ENCODE data around the gene FBXO22.
"Not testable (repeated sequence)": the region's sequence is repeated elsewhere in the genome, so short reads cannot be mapped to it uniquely, and the experiment has no call there.

Gene FBXO22

DNA sequence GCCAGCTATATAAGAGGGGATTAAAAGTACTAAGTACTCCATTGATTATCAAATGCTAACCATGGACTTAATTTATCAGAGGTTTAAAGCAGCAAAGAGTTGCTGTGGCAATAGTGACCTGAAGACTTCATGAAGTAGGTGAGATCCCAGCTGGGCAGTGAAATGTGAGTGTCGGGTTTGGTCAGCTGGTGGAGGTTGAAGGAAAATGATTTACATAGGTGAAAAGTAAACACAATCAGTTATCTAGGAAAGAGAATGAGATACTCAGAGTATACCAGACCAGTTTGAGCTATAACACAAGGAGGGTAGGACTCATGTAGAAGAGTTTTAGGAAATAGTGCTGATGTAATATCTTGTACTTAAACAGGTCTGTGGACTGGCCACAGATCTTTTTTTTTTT, 16.5 kb upstream of the FBXO22 start:
- no peak for TF ChIP-seq CTCF (IDR thresholded peaks at IDR 0.05; ENCODE audit: borderline replicate concordance, control extremely low read depth, extremely low read depth, insufficient read depth, missing control alignments)
- in situ Hi-C loops (cut with MboI; ENCODE audit: low sequenced_read_pairs, unreplicated experiment) = no loop called here
- no peak for DNase-seq (ENCODE audit: low spot score)

GRCh38 chr15:75891895-75892294, 11.8 kb upstream of the FBXO22 start:
- in situ Hi-C loops (cut with MboI; ENCODE audit: low sequenced_read_pairs, unreplicated experiment) = no loop called here
- no peak for TF ChIP-seq CTCF (IDR thresholded peaks at IDR 0.05; ENCODE audit: borderline replicate concordance, control extremely low read depth, extremely low read depth, insufficient read depth, missing control alignments)
- no peak for DNase-seq (ENCODE audit: low spot score)

DNA sequence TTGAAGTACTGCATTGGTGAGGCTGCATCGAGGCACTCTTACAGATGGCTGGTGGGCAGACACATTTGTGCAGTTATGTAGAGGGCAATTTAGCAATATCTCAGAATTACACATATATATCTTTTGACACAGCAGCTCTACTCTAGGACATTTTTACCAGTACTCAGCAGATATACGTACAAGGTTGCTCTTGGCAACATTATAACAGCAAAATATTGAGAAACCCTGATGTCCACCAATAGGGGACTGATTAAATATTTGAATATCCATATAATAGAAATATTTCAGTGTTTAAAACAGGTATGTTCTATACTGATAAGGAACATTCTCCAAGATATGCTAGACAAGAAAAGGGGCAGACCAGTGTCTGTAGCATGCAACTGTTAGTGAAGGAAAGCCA, 7.9 kb upstream of the FBXO22 start:
- in situ Hi-C loops (cut with MboI; ENCODE audit: low sequenced_read_pairs, unreplicated experiment) = no loop called here
- TF ChIP-seq CTCF (IDR thresholded peaks at IDR 0.05; ENCODE audit: borderline replicate concordance, control extremely low read depth, extremely low read depth, insufficient read depth, missing control alignments) = no peak
- no peak for DNase-seq (ENCODE audit: low spot score)

GRCh38 chr15:75900577-75900976, 3.1 kb upstream of the FBXO22 start:
- in situ Hi-C loops (cut with MboI; ENCODE audit: low sequenced_read_pairs, unreplicated experiment) = no loop called here
- no peak for DNase-seq (ENCODE audit: low spot score)

DNA sequence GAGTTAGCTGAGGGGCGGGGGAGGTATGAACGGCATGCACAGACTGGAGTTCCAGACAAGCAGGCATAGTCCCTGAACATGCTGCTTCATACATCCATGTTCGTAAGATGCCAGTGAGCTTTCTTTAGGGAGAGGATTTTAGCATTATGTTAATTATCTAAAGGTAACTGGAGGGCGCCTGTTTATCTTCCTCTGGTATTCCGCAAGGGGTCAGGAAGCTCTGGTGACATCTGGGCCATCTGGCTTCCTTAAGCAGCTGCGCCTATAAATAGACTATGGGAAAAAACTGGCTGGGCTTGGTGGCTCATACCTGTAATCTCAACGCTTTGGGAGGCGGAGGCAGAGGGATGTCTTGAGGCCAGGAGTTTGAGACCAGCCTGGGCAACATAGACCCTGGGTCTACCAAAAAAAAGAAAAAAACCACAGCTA, 1.5 kb upstream of the FBXO22 start:
- no peak for TF ChIP-seq CTCF (IDR thresholded peaks at IDR 0.05; ENCODE audit: borderline replicate concordance, control extremely low read depth, extremely low read depth, insufficient read depth, missing control alignments)
- in situ Hi-C loops (cut with MboI; ENCODE audit: low sequenced_read_pairs, unreplicated experiment) = no loop called here
- no peak for DNase-seq (ENCODE audit: low spot score)

More at GRCh38 chr15:75900577-75900976, 3.1 kb upstream of the FBXO22 start:
- TF ChIP-seq CTCF (IDR thresholded peaks at IDR 0.05; ENCODE audit: borderline replicate concordance, control extremely low read depth, extremely low read depth, insufficient read depth, missing control alignments) = no peak

DNA sequence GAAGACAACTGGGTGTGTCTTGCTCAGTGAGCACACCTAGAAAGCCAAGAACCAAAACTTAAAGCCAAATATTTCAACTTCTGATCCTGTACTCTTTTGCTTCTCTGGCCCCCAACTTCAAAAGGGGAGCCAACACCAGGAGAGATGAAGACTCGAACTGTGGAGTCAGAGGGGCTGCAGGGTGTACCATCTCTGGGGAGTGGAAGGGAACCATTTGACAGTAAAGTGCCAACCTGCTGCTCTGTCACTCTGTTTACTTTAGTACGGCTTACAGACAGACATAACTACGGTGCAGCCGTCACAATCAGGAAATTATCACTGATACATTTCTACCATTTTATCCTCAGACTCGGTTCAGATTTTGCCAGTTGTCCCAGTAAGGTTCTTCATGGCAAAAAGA, 1.6 kb downstream of the FBXO22 start:
- in situ Hi-C loops (cut with MboI; ENCODE audit: low sequenced_read_pairs, unreplicated experiment) = no loop called here
- DNase-seq (ENCODE audit: low spot score) = no peak
- TF ChIP-seq CTCF (IDR thresholded peaks at IDR 0.05; ENCODE audit: borderline replicate concordance, control extremely low read depth, extremely low read depth, insufficient read depth, missing control alignments) = no peak

DNA sequence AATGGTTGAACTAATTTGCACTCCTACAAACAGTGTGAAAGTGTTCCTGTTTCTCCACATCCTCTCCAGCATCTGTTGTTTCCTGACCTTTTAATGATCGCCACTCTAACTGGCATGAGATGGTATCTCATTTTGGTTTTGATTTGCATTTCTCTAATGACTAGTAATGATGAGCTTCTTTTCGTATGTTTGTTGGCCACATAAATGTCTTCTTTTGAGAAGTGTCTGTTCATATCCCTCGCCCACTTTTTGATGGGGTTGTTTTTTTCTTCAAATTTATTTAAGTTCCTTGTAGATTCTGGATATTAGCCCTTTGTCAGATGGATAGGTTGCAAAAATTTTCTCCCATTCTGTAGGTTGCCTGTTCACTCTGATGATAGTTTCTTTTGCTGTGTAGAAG, 6.7 kb downstream of the FBXO22 start:
- DNase-seq (ENCODE audit: low spot score); in situ Hi-C loops (cut with MboI; ENCODE audit: low sequenced_read_pairs, unreplicated experiment): not testable (repeated sequence)
